Skeletal muscle satellite cell (primary cell): ENCODE data around the gene POLA1.

Experiments used
- H3K27me3 ChIP-seq: 2 replicates; pipeline ENCODE4 v1.7.0; 2013; ENCODE audit warnings: low read length; ENCODE audit not compliant: control insufficient read depth, insufficient read depth
- H3K36me3 ChIP-seq: 2 replicates; pipeline ENCODE4 v1.7.0; 2013; ENCODE audit warnings: mild to moderate bottlenecking, control low read depth, low read length; ENCODE audit not compliant: insufficient read depth
- H3K4me1 ChIP-seq: 2 replicates; pipeline ENCODE4 v1.7.0; 2013; ENCODE audit warnings: low read length; ENCODE audit not compliant: control insufficient read depth, insufficient read depth
- H3K4me2 ChIP-seq: 2 replicates; pipeline ENCODE4 v1.7.0; 2013; ENCODE audit warnings: mild to moderate bottlenecking, low read length
- H3K4me3 ChIP-seq: 2 replicates; pipeline ENCODE4 v1.7.0; 2013; ENCODE audit warnings: low read length
- H3K9ac ChIP-seq: 2 replicates; pipeline ENCODE4 v1.7.0; 2013; ENCODE audit warnings: mild to moderate bottlenecking, low read depth, low read length, moderate library complexity
- H3K9me3 ChIP-seq: replicated peaks from 2 replicates; pipeline ENCODE4 v1.7.0; 2013; ENCODE audit warnings: mild to moderate bottlenecking, control low read depth, low read length

The POLA1 gene

GRCh38 chrX:24763989-24764388 lies 70.3 kb downstream of the POLA1 start:
- H3K4me2 ChIP-seq: no peak overlapping the region
- H3K36me3 ChIP-seq: no peaks in the 10 kb centered on the region
- no peaks in the 10 kb centered on the region for H3K9me3 ChIP-seq
- no peaks in the 10 kb centered on the region for H3K27me3 ChIP-seq
- no peak overlapping the region for H3K9ac ChIP-seq
- H3K4me1 ChIP-seq: peaks cover 22% of the 10 kb centered on the region
- no peak overlapping the region for H3K4me3 ChIP-seq

GRCh38 chrX:24767557-24767956 lies 73.8 kb downstream of the POLA1 start:
- Histone ChIP-seq H3K9me3 (no peaks in the 10 kb centered on the region), H3K4me2 (no peak overlapping the region), H3K4me1 (no peaks in the 10 kb centered on the region), H3K9ac (no peak overlapping the region), H3K27me3 (no peaks in the 10 kb centered on the region), H3K36me3 (no peaks in the 10 kb centered on the region), H3K4me3 (no peak overlapping the region)

- no peak overlapping the region for H3K9ac ChIP-seq
- no peaks in the 10 kb centered on the region for H3K9me3 ChIP-seq
- H3K27me3 ChIP-seq: no peaks in the 10 kb centered on the region
- H3K4me1 ChIP-seq: no peaks in the 10 kb centered on the region
- H3K36me3 ChIP-seq: no peaks in the 10 kb centered on the region
- H3K4me2 ChIP-seq: no peak overlapping the region
- no peak overlapping the region for H3K4me3 ChIP-seq
Measured at GRCh38 chrX:24768556-24768955, 74.8 kb downstream of the POLA1 start.

GRCh38 chrX:24774650-24775049 lies 80.9 kb downstream of the POLA1 start:
- H3K9me3 ChIP-seq: no peaks in the 10 kb centered on the region
- H3K9ac ChIP-seq: no peak overlapping the region
- H3K36me3 ChIP-seq: no peaks in the 10 kb centered on the region

GRCh38 chrX:24775891-24776290 lies 82.2 kb downstream of the POLA1 start:
- Histone ChIP-seq H3K4me2 (no peak overlapping the region), H3K9me3 (no peaks in the 10 kb centered on the region), H3K4me3 (no peak overlapping the region), H3K4me1 (no peaks in the 10 kb centered on the region), H3K27me3 (no peaks in the 10 kb centered on the region), H3K9ac (no peak overlapping the region), H3K36me3 (no peaks in the 10 kb centered on the region)

More at GRCh38 chrX:24774650-24775049, 80.9 kb downstream of the POLA1 start:
- Histone ChIP-seq H3K4me1 (no peaks in the 10 kb centered on the region), H3K4me2 (no peak overlapping the region), H3K27me3 (no peaks in the 10 kb centered on the region), H3K4me3 (no peak overlapping the region)

- H3K4me2 ChIP-seq: no peak overlapping the region
- no peak overlapping the region for H3K9ac ChIP-seq
- H3K9me3 ChIP-seq: no peaks in the 10 kb centered on the region
- H3K4me3 ChIP-seq: no peak overlapping the region
- H3K36me3 ChIP-seq: no peaks in the 10 kb centered on the region
- no peaks in the 10 kb centered on the region for H3K4me1 ChIP-seq
- H3K27me3 ChIP-seq: no peaks in the 10 kb centered on the region
Measured at GRCh38 chrX:24777660-24778059, 83.9 kb downstream of the POLA1 start.

GRCh38 chrX:24782011-24782410 lies 88.3 kb downstream of the POLA1 start:
- Histone ChIP-seq H3K27me3 (no peaks in the 10 kb centered on the region), H3K36me3 (no peaks in the 10 kb centered on the region), H3K4me3 (no peak overlapping the region), H3K4me1 (no peaks in the 10 kb centered on the region), H3K4me2 (no peak overlapping the region), H3K9me3 (no peaks in the 10 kb centered on the region), H3K9ac (no peak overlapping the region)

- Histone ChIP-seq H3K4me1 (no peaks in the 10 kb centered on the region), H3K9ac (no peak overlapping the region)
Measured at GRCh38 chrX:24789047-24789446, 95.3 kb downstream of the POLA1 start.

GRCh38 chrX:24790166-24790565 lies 96.4 kb downstream of the POLA1 start:
- no peaks in the 10 kb centered on the region for H3K27me3 ChIP-seq
- no peak overlapping the region for H3K9ac ChIP-seq
- no peaks in the 10 kb centered on the region for H3K36me3 ChIP-seq
- no peaks in the 10 kb centered on the region for H3K9me3 ChIP-seq
- H3K4me1 ChIP-seq: no peaks in the 10 kb centered on the region
- H3K4me3 ChIP-seq: no peak overlapping the region
- H3K4me2 ChIP-seq: no peak overlapping the region

More at GRCh38 chrX:24789047-24789446, 95.3 kb downstream of the POLA1 start:
- Histone ChIP-seq H3K36me3 (no peaks in the 10 kb centered on the region), H3K4me2 (no peak overlapping the region), H3K27me3 (no peaks in the 10 kb centered on the region), H3K4me3 (no peak overlapping the region), H3K9me3 (no peaks in the 10 kb centered on the region)

GRCh38 chrX:24796204-24796603 lies 102.5 kb downstream of the POLA1 start:
- no peaks in the 10 kb centered on the region for H3K36me3 ChIP-seq
- H3K9ac ChIP-seq: no peak overlapping the region
- H3K4me3 ChIP-seq: no peak overlapping the region
- H3K4me2 ChIP-seq: no peak overlapping the region
- no peaks in the 10 kb centered on the region for H3K4me1 ChIP-seq
- H3K9me3 ChIP-seq: no peaks in the 10 kb centered on the region
- H3K27me3 ChIP-seq: no peaks in the 10 kb centered on the region

GRCh38 chrX:24799078-24799477 lies 105.4 kb downstream of the POLA1 start:
- H3K27me3 ChIP-seq: no peaks in the 10 kb centered on the region

GRCh38 chrX:24799565-24799964 lies 105.8 kb downstream of the POLA1 start:
- no peak overlapping the region for H3K4me3 ChIP-seq
- no peaks in the 10 kb centered on the region for H3K4me1 ChIP-seq
- no peaks in the 10 kb centered on the region for H3K27me3 ChIP-seq
- H3K36me3 ChIP-seq: no peaks in the 10 kb centered on the region
- no peak overlapping the region for H3K4me2 ChIP-seq
- no peak overlapping the region for H3K9ac ChIP-seq
- H3K9me3 ChIP-seq: no peaks in the 10 kb centered on the region

More at GRCh38 chrX:24799078-24799477, 105.4 kb downstream of the POLA1 start:
- Histone ChIP-seq H3K4me3 (no peak overlapping the region), H3K4me2 (no peak overlapping the region), H3K9me3 (no peaks in the 10 kb centered on the region), H3K4me1 (no peaks in the 10 kb centered on the region), H3K36me3 (no peaks in the 10 kb centered on the region), H3K9ac (no peak overlapping the region)
